H9 (cell line): Measurements from ENCODE around the gene OR4N2. TPM values are rescaled to one million over a fixed set of nuclear protein-coding genes. Genes with fewer than 3 reads are reported as not detected.
"Not testable (repeated sequence)": the region's sequence is repeated elsewhere in the genome, so short reads cannot be mapped to it uniquely, and the experiment has no call there.

Experiments used
- DNase-seq: peaks from one replicate; pipeline ENCODE4 v3.0.0-alpha.2; 2017
- H2AFZ ChIP-seq: one replicate; pipeline ENCODE4 v1.6.1; 2013; ENCODE audit warnings: mild to moderate bottlenecking, low read length, control low read depth, moderate library complexity
- H2AK5ac ChIP-seq: 2 replicates; pipeline ENCODE4 v1.6.1; 2013; ENCODE audit warnings: low read length, control low read depth, mixed read lengths; ENCODE audit not compliant: insufficient read length
- H2BK120ac ChIP-seq: one replicate; pipeline ENCODE4 v1.6.1; 2013; ENCODE audit warnings: low read depth, mild to moderate bottlenecking, low read length, control low read depth, inconsistent platforms; ENCODE audit not compliant: poor library complexity, severe bottlenecking
- H2BK12ac ChIP-seq: 2 replicates; pipeline ENCODE4 v1.6.1; 2013; ENCODE audit warnings: low read length, control low read depth, mixed read lengths, low read depth; ENCODE audit not compliant: insufficient read length
- H2BK15ac ChIP-seq: 2 replicates; pipeline ENCODE4 v1.6.1; 2013; ENCODE audit warnings: low read depth, low read length, control low read depth
- H2BK20ac ChIP-seq: one replicate; pipeline ENCODE4 v1.6.1; 2013; ENCODE audit warnings: low read depth, mild to moderate bottlenecking, low read length, control low read depth, inconsistent platforms; ENCODE audit not compliant: poor library complexity, severe bottlenecking
- H2BK5ac ChIP-seq: 2 replicates; pipeline ENCODE4 v1.6.1; 2013; ENCODE audit warnings: low read length, control low read depth, mixed read lengths; ENCODE audit not compliant: insufficient read length
- H3K14ac ChIP-seq: 2 replicates; pipeline ENCODE4 v1.6.1; 2013; ENCODE audit warnings: low read length, control low read depth; ENCODE audit not compliant: insufficient read depth
- H3K18ac ChIP-seq: 2 replicates; pipeline ENCODE4 v1.6.1; 2013; ENCODE audit warnings: low read depth, mild to moderate bottlenecking, mixed read lengths, low read length, control low read depth; ENCODE audit not compliant: insufficient read length
- H3K23ac ChIP-seq: 2 replicates; pipeline ENCODE4 v1.6.1; 2013; ENCODE audit warnings: low read length, control low read depth, mixed read lengths, low read depth; ENCODE audit not compliant: insufficient read length
- H3K23me2 ChIP-seq: 2 replicates; pipeline ENCODE4 v1.6.1; 2013; ENCODE audit warnings: low read depth, mild to moderate bottlenecking, mixed read lengths, low read length, control low read depth; ENCODE audit not compliant: insufficient read length, poor library complexity, severe bottlenecking
- H3K27ac ChIP-seq: 2 replicates; pipeline ENCODE4 v1.5.1; 2013; ENCODE audit warnings: low read length, control low read depth, mixed read lengths, low read depth; ENCODE audit not compliant: insufficient read length
- H3K27me3 ChIP-seq: 2 replicates; pipeline ENCODE4 v1.6.1; 2013; ENCODE audit warnings: low read length, control low read depth, inconsistent platforms; ENCODE audit not compliant: insufficient read depth
- H3K4ac ChIP-seq: 2 replicates; pipeline ENCODE4 v1.6.1; 2013; ENCODE audit warnings: low read depth, mild to moderate bottlenecking, control low read depth, inconsistent platforms, low read length, moderate library complexity
- H3K4me1 ChIP-seq: 2 replicates; pipeline ENCODE4 v1.6.1; 2013; ENCODE audit warnings: low read length, control low read depth, inconsistent platforms; ENCODE audit not compliant: insufficient read depth
- H3K4me2 ChIP-seq: 2 replicates; pipeline ENCODE4 v1.6.1; 2013; ENCODE audit warnings: low read length, control low read depth, mixed read lengths; ENCODE audit not compliant: insufficient read length, insufficient read depth
- H3K56ac ChIP-seq: 2 replicates; pipeline ENCODE4 v1.6.1; 2013; ENCODE audit warnings: low read depth, mild to moderate bottlenecking, mixed read lengths, low read length, control low read depth; ENCODE audit not compliant: insufficient read length
- H3K79me1 ChIP-seq: 2 replicates; pipeline ENCODE4 v1.6.1; 2013; ENCODE audit warnings: low read depth, mild to moderate bottlenecking, moderate library complexity, low read length, control low read depth, inconsistent platforms; ENCODE audit not compliant: insufficient read depth, poor library complexity, severe bottlenecking
- H3K79me2 ChIP-seq: 2 replicates; pipeline ENCODE4 v1.6.1; 2013; ENCODE audit warnings: low read length, control low read depth, inconsistent platforms; ENCODE audit not compliant: insufficient read depth
- H3K9ac ChIP-seq: 2 replicates; pipeline ENCODE4 v1.6.1; 2013; ENCODE audit warnings: low read length, control low read depth, mixed read lengths; ENCODE audit not compliant: insufficient read length; ENCODE audit errors: extremely low read depth
- H3K9me3 ChIP-seq: one replicate; pipeline ENCODE4 v1.6.1; 2013; ENCODE audit warnings: low read depth, low read length, inconsistent platforms; ENCODE audit not compliant: control insufficient read depth
- H3T11ph ChIP-seq: one replicate; pipeline ENCODE4 v1.6.1; 2013; ENCODE audit warnings: mild to moderate bottlenecking, low read length, control low read depth, inconsistent platforms
- H4K20me1 ChIP-seq: one replicate; pipeline ENCODE4 v1.6.1; 2013; ENCODE audit not compliant: control insufficient read depth, insufficient read length, insufficient read depth
- H4K5ac ChIP-seq: 2 replicates; pipeline ENCODE4 v1.6.1; 2013; ENCODE audit warnings: low read depth, mild to moderate bottlenecking, mixed read lengths, low read length, control low read depth; ENCODE audit not compliant: insufficient read length
- H4K8ac ChIP-seq: replicated peaks from 2 replicates; pipeline ENCODE4 v1.6.1; 2013; ENCODE audit warnings: low read length, control low read depth, mixed read lengths, low read depth; ENCODE audit not compliant: insufficient read length
- H4K91ac ChIP-seq: 2 replicates; pipeline ENCODE4 v1.6.1; 2013; ENCODE audit warnings: low read depth, mild to moderate bottlenecking, moderate library complexity, mixed read lengths, low read length, control low read depth; ENCODE audit not compliant: insufficient read length
- H3K27ac Mint-ChIP-seq, 3 experiments: 2 replicates in 2 of 3; 3 replicates in 1 of 3; pipeline ENCODE4 v1.8.0; 2020 to 2021; ENCODE audit warnings: mixed read lengths in 3 of 3, mild to moderate bottlenecking in 1 of 3, moderate library complexity in 1 of 3
- H3K27me3 Mint-ChIP-seq: 2 replicates; pipeline ENCODE4 v1.8.0; 2021; ENCODE audit warnings: low read depth, mild to moderate bottlenecking, moderate library complexity, mixed read lengths
- H3K36me3 Mint-ChIP-seq, 3 experiments: 2 replicates in 2 of 3; 3 replicates in 1 of 3; pipeline ENCODE4 v1.8.0; 2020 to 2021; ENCODE audit warnings: low read depth in 3 of 3, mixed read lengths in 3 of 3; ENCODE audit not compliant: insufficient read depth in 1 of 3
- H3K4me1 Mint-ChIP-seq, 2 experiments: 2 replicates each; pipeline ENCODE4 v1.8.0; 2020; ENCODE audit warnings: mixed read lengths in 2 of 2
- H3K4me3 Mint-ChIP-seq, 2 experiments: 2 replicates in 1 of 2; 3 replicates in 1 of 2; pipeline ENCODE4 v1.8.0; 2020 to 2021; ENCODE audit warnings: mild to moderate bottlenecking in 2 of 2, mixed read lengths in 2 of 2, moderate library complexity in 1 of 2
- H3K9me3 Mint-ChIP-seq, 2 experiments: 2 replicates in 1 of 2; 3 replicates in 1 of 2; pipeline ENCODE4 v1.8.0; 2020; ENCODE audit warnings: mild to moderate bottlenecking in 2 of 2, mixed read lengths in 2 of 2, moderate library complexity in 1 of 2
- WGBS: extraction: QIAGEN DNeasy Blood & Tissue Kit; methylation state at CpG from one replicate; pipeline ENCODE4 v1.1.7; 2013; ENCODE audit warnings: missing lambda C conversion rate, low lambda C conversion rate, mixed read lengths; ENCODE audit not compliant: insufficient read length; ENCODE audit errors: extremely low coverage; 5-methylcytosine and 5-hydroxymethylcytosine counted together
- total RNA-seq: library from RNA; stranded (reverse); gene quantifications from 2 replicates; pipeline ENCODE4 v1.2.1, GENCODE V29; 2021
- TF ChIP-seq, protein P1 (sequence below): fragments of 200-600 bp; sonication (generic); conservative IDR thresholded peaks from 3 replicates; pipeline ENCODE4 v1.8.0; 2021; ENCODE audit warnings: antibody characterized with exemption, mild to moderate bottlenecking

The OR4N2 gene
- total RNA-seq, 1 experiment from 2014 or later: not detected

DNA sequence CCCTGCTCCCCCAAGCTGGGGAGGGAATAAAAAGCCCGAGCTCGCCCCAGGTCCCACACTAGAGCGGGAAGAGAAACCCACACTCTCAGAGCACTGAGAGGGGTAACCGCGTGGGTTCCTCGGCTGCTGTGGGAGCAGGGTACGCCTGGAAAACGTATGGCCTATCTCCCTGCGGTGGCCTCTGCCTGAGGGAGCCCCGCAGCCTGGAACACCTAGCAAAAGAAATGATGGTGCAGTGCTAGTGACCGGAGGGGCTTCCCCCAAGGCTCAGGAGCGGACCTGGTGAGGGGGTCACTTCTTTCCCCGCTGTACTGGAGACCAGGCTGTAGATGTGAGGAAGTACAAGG, 2.5 kb upstream of the OR4N2 start:
- no peak overlapping the region for H4K91ac ChIP-seq
- no peak overlapping the region for H3K4ac ChIP-seq
- no peak overlapping the region for H3K27ac Mint-ChIP-seq
- no CpG with 5 or more reads among the region's 13 CpGs for WGBS
- H2BK20ac ChIP-seq: no peak overlapping the region
- H2AK5ac ChIP-seq: no peak overlapping the region
- no peak overlapping the region for H3K4me3 Mint-ChIP-seq
- no peak overlapping the region for H2AFZ ChIP-seq
- H2BK12ac ChIP-seq: no peak overlapping the region
- H3K79me2 ChIP-seq: no peaks in the 10 kb centered on the region
- H3K9ac ChIP-seq: no peak overlapping the region
- H3T11ph ChIP-seq: no peak overlapping the region
- no peak overlapping the region for H2BK5ac ChIP-seq
- H2BK120ac ChIP-seq: no peak overlapping the region
- peaks cover 2% of the 10 kb centered on the region for H3K23me2 ChIP-seq
- no peaks in the 10 kb centered on the region for H3K27me3 Mint-ChIP-seq
- H3K36me3 Mint-ChIP-seq: peaks cover 3 to 20% (median 9%) of the 10 kb centered on the region in 3 experiments; a peak in 6 of 7 replicates
- H4K8ac ChIP-seq: no peak overlapping the region
- no peaks in the 10 kb centered on the region for H3K27me3 ChIP-seq
- no peaks in the 10 kb centered on the region for H3K4me1 ChIP-seq
- no peaks in the 10 kb centered on the region for H4K20me1 ChIP-seq
- no peak overlapping the region for H3K18ac ChIP-seq
- H3K14ac ChIP-seq: no peak overlapping the region
- no peak overlapping the region for H2BK15ac ChIP-seq
- no peaks in the 10 kb centered on the region for H3K4me1 Mint-ChIP-seq
- no peak overlapping the region for H4K5ac ChIP-seq
- H3K23ac ChIP-seq: no peak overlapping the region
- H3K4me2 ChIP-seq: no peak overlapping the region
- no peak overlapping the region for H3K27ac ChIP-seq
- H3K9me3 ChIP-seq: peaks cover 92% of the 10 kb centered on the region
- H3K79me1 ChIP-seq: no peaks in the 10 kb centered on the region
- peaks cover 6 to 15% of the 10 kb centered on the region in 2 experiments for H3K9me3 Mint-ChIP-seq
- TF ChIP-seq, protein P1, sequence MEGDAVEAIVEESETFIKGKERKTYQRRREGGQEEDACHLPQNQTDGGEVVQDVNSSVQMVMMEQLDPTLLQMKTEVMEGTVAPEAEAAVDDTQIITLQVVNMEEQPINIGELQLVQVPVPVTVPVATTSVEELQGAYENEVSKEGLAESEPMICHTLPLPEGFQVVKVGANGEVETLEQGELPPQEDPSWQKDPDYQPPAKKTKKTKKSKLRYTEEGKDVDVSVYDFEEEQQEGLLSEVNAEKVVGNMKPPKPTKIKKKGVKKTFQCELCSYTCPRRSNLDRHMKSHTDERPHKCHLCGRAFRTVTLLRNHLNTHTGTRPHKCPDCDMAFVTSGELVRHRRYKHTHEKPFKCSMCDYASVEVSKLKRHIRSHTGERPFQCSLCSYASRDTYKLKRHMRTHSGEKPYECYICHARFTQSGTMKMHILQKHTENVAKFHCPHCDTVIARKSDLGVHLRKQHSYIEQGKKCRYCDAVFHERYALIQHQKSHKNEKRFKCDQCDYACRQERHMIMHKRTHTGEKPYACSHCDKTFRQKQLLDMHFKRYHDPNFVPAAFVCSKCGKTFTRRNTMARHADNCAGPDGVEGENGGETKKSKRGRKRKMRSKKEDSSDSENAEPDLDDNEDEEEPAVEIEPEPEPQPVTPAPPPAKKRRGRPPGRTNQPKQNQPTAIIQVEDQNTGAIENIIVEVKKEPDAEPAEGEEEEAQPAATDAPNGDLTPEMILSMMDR: no peak
- no peak for DNase-seq
- no peak overlapping the region for H3K56ac ChIP-seq

DNA sequence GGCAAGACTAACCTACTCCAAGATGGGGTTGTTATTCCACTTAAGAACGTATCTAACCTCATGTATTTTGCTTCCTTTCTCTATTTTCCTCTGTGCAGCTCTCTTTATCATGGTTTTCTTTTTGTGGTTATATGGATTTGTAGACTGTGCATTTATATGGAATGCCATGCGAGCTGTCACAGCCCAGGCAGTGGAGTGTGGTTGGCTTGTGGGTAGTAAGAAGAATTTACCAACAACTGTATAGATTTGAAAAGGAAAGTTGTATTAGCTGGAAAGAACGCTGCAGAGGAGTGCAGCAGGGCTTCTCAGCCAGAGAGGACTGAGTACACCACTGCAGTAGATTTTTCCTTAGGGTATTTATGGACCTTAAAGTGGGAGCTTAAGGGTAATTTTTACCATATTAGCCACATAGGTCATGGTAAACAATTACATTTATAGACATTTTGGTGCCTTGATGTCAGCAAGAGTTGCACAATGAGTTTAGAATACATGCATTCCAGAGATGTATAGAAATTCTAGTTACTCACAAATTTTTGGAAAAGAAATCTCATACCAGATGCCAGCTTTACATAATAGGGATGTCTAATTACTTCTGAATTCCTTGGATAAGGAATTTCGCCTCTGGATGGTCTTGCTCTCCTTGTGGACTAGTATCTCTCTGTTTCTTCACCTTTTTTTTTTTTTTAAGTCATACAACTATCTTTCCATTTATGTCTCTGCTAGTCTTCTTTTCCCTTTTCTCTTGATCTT, 9.8 kb downstream of the OR4N2 start:
- H3K9ac ChIP-seq, H3T11ph ChIP-seq, H3K4me1 ChIP-seq, H3K23ac ChIP-seq, DNase-seq, H2BK15ac ChIP-seq, H3K79me1 ChIP-seq, H4K20me1 ChIP-seq, H3K27ac Mint-ChIP-seq, H3K4me1 Mint-ChIP-seq, H4K5ac ChIP-seq, H3K18ac ChIP-seq, H3K27me3 Mint-ChIP-seq, H2BK120ac ChIP-seq, H2AFZ ChIP-seq, H3K27ac ChIP-seq, H2BK12ac ChIP-seq, H2BK20ac ChIP-seq, H3K4ac ChIP-seq, H3K4me2 ChIP-seq, H3K4me3 Mint-ChIP-seq, H3K14ac ChIP-seq, H4K8ac ChIP-seq, H4K91ac ChIP-seq, H3K23me2 ChIP-seq, H3K27me3 ChIP-seq, H2AK5ac ChIP-seq, H2BK5ac ChIP-seq, H3K56ac ChIP-seq, H3K79me2 ChIP-seq: not testable (repeated sequence)
- Mint-ChIP-seq H3K36me3 (peaks cover 7 to 29% (median 17%) of the 10 kb centered on the region in 3 experiments), H3K9me3 (peaks cover 0 to 27% of the 10 kb centered on the region in 2 experiments)
- peaks cover 52% of the 10 kb centered on the region for H3K9me3 ChIP-seq
- WGBS: no CpG with 5 or more reads among the region's 4 CpGs
